ENCODE results near the gene KIF5A.

KIF5A gene

DNA sequence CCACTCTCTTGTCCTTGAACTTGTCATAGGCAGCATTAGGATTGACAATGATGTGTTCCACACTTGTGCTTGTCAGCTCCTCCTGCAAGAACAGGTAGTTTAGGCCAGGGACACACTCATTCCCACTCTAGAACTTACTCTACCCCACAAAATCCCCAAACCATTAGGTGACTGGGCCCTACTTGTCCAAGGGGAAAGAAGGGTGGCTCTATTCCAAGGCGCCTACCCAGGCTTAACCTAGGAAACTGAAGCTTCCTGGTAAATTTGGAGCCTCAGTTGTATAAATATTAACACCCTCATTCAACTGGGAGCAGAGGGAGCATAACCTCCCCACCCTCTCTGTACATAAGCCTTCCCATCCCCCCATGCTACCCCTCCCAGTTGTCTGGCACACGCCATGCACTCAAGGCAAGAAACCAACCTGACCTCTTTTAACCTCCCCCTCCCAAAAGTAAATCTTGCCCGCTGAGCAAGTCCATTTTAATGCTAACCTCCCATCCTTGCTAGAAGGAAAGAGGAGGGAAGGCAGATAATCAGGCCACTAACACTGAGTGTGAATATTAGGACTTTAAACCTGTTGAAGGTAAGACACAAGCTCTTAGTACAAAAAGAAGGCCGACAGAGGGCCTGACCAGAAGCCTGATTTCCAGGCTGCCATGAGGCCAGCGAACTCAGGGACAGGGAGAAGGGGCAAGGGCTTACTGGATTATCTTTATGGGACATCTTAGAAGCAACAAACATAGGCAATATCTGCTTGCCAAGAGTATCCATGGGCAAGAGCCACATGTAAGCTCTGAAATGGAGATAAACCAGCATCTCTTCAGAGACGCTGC lies 13.9 kb upstream of the KIF5A start:
- DNase-seq, result no peak

DNA sequence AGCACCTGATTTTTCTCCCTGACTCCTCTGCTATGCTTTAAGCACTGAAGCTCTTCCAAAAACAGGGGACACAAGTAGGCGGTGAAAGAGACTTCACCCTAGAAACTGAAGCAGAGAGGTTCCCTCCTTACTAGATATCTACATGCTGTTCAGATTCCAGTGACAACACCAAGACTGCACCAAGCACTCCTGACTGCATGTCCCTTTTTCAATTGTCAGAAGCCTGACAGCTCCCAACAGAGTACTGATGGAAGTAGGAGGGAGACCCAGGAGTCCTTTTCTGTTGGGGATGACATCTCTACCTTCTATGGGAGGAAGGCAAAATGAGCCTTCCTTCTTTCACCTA lies 13.3 kb upstream of the KIF5A start:
- DNase-seq, result no peak

- DNase-seq, result no peak
These were observed 10.6 kb upstream of the KIF5A start for GRCh38 chr12:57539134-57539768.

DNA sequence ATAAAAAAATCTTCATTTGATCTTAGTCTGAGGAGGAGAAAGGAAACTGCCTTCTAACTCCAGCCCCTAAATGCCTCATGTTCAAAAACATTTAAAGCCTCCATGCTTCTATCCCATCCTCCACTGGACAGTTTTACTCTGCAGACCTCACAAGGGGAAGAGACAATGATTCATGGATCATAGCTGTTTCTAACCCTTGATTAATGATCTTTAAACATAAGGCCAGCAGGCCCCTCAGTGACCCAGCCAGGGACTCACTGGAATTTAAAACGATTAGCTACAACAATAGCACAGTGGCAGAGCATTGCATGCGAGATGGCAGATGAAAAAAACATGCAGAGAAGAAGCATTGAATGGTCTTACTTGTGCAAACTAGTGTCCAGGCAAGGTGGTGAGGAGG lies 8.8 kb upstream of the KIF5A start:
- DNase-seq, result no peak

DNA sequence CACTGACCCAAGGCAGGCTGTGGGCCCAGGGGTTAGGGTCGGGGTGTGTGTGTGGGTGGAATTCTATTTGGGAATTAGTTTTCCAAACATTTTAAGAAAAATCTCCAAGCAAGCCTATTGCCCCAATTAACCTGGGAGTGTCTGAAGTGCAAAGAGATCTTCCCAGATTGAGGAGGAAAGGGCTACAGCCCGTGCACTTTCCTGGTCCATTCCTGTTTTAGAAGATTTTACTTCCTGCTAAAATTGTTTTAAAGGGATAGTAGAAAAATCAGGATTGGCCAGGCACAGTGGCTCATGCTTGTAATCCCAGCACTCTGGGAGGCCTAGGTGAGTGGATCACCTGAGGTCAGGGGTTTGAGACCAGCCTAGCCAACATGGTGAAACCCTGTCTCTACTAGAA lies 8.1 kb upstream of the KIF5A start:
- DNase-seq, result no peak

DNA sequence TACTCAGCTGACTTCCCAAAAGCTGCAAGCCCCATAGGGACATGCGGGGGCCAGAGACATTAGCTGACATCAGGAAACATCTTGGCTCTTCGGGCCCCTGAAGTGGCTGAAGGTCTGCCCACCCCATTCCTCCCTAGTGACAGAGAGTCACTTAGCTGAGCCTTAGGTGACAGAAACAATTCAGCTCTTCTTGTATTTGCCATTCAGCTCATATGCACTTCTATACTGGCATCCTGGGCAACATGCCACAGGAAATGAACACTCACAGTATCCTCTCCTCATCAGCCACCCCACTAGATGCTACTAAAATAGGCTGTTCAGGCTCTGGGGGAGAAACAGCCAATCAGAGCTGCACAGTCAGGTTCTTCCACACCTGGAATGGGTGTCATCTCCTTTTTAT lies 6.3 kb upstream of the KIF5A start:
- no peak for DNase-seq

DNA sequence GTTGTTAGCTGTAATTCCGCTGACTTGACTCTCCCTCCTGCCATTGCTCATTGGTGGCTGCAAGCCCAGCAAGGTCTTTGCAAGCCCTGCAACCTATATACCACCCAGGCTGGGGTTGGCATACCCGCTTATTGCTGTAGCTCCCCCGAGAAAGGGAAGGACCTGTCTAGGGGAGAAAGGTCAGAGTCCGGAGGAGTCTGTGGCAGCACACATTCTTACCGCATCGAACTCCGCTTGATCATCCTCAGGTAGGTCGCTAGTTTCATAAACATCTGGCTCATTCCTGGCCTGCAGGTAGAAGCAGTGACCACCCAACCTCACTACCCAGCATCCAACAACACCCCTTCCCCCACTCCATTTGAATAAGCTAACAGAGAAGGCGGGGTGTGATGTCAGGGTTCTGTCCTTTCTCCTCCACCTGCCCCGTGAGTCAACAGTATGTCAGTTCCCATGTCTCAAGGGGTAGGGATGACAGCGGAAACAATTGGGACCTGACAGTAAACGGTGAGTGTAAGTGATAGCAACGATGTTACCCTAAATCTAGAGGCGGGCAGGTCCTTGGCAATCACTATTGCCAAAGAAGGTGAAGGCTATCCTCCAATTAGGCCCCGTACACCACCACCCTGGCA lies 3.9 kb upstream of the KIF5A start:
- DNase-seq, result no peak

DNA sequence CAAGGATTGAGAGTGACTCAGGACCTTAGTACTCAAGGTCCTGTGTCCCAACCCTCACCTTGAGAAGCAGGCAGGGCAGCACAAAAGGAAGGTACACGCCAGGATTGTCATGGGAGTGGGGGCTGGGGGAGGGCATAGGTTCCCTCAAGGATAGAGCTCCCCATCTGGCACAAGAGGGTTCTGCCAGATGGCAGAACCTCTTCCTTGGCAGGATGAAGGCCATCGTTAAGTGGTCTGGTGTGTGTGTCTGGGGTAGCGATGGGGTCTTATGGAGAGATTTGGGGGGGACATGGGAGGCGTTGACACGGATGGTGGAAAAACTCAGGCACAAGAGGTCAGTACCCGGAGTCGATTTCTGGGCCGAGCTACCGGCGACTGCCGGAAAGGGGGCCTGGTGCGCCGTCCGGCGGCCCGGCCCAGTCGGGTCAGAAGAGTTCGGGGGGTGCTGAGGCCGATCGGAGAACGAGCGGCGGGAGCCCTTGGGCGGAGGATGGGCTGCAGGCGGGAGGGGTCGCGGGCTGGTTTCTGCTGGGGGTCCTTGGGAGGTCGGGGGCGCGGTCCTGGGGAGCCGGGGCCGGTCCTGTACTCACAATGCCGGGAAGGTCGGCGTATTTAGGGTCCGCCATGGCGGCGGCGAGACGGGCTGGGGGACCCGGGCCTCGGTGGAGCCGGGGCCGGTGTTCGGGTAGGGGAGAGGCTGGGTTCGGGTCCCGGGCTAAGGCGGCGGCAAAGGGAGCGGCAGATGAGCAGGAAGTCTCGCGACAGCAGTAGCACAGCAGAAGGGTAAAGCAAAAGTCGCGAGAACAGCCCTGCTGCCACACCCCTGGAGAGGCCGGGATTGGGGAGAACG lies 3.2 kb upstream of the KIF5A start, which contains the start of gene DCTN2:
TSS of gene DCTN2 (minus strand) at position 755 of the 850 bp plus-strand sequence. CDS start at position 626, 129 bp downstream.
- DNase-seq, result peak; percentile 96

- DNase-seq, result no peak
These were observed 2.4 kb upstream of the KIF5A start for GRCh38 chr12:57547288-57548012.

GRCh38 chr12:57548013-57548315 lies 1.9 kb upstream of the KIF5A start:
- no peak for DNase-seq

DNA sequence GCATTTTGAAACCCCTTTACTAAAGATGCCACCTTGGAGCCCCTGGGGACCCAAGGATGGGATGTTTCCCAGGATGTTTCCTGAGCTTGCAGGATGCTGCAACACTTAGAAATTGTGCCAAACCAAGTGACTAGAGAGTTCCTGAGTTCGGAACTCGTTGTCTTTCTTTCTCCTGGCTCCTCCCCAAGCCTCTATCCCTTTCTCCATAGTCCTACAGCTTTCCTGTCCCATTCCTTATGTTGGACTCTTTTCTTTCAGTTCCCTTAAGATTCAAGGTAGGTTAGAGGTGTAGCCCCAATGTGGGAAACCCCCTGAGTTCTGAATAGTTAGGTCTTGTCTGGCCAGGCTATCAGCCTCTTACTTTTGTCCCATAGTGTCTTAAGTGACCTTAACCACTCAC lies 1.4 kb upstream of the KIF5A start:
- DNase-seq, result no peak

- DNase-seq, result no peak
These were observed 488 bp upstream of the KIF5A start for GRCh38 chr12:57549203-57549908.

- no peak for DNase-seq
These were observed 1.1 kb downstream of the KIF5A start for GRCh38 chr12:57550641-57551549.

- no peak for DNase-seq
These were observed 1.9 kb downstream of the KIF5A start for GRCh38 chr12:57551637-57552305.

GRCh38 chr12:57552306-57552651 lies 2.4 kb downstream of the KIF5A start:
- DNase-seq, result no peak

DNA sequence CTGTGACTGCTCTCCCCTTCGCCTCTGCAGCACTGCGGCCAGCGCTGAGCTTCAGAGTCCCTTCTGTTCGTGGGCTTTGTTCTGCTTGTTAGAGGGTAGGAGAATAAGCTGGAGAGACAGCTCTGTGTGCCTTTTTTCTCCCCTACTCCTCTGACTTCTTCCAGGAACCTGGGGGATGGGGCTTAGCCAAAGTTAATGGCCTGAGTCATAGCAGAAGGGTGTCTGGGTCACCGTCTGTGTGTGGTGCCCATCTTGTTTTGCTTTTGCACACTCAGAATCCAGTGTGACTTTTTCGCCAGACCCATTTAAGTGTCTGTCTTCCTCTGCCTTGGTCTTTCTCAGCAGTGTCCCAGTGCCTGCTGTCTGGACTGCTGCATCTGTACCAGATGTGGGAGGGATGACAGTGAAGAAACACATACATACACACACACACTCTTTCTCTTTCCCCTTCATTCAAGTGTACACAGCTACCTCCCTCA lies 3.0 kb downstream of the KIF5A start:
- no peak for DNase-seq

DNA sequence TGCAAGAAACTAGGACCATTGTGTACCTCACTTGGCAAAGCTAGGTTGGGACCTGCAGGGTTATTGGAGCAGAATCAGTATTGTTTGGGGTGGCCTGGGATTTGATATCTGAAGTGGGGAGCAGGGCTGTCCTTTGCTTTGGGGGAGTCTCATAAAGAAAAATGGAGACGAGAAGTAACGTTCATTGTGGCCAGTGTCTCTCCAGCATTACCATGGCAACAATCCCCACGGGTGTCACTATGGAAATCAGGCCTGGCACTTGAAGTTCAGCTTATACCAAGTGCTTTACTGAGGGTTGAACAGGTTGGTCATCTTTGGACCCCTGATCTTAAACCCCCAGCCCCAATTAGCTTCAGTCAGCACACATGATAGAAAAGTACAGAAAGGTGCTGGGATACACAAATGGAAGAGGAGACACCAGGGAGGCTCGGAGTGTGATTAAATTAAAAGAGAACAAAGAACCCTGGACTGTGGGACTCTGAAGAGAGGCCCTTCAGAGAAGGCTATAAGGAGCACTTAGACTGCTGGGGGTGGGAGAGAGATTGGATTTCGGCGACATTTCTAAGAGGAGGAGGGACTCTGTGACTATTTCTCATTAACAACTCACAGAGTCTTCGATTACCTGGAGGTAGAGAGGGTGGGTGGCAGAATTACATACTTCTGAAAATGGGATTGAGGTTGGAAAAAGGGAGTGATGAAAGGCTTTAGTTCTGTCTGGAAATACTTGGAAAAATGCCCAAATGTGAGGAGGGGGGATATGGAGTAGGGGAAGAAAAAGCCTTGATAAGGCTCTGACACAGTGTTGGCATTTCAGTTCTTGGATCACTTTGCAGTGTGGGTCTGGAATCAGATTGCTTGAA lies 3.7 kb downstream of the KIF5A start:
- DNase-seq, result no peak

GRCh38 chr12:57554453-57554852 lies 4.6 kb downstream of the KIF5A start:
- no peak for DNase-seq

GRCh38 chr12:57554897-57555296 lies 5.1 kb downstream of the KIF5A start:
- no peak for DNase-seq

All from CD4-positive, alpha-beta T cell treated with Interleukin-1 beta for 1 hour (primary cell).